Fibroblast of mammary gland (primary cell): Measurements from ENCODE around the gene CLK3.

Experiments used
- DNase-seq: peaks from one replicate; pipeline ENCODE4 v3.0.0-alpha.2; 2010; ENCODE audit warnings: low read depth
- H3K4me3 ChIP-seq: 2 replicates; pipeline ENCODE4 v1.5.1; 2011; ENCODE audit warnings: low read depth, mild to moderate bottlenecking, low read length, moderate library complexity; ENCODE audit not compliant: control insufficient read depth
- CTCF ChIP-seq: conservative IDR thresholded peaks from 2 replicates; pipeline ENCODE4 v1.5.1; 2011; ENCODE audit warnings: low read depth, low read length, inconsistent platforms; ENCODE audit not compliant: control insufficient read depth, insufficient read depth

The CLK3 gene

DNA sequence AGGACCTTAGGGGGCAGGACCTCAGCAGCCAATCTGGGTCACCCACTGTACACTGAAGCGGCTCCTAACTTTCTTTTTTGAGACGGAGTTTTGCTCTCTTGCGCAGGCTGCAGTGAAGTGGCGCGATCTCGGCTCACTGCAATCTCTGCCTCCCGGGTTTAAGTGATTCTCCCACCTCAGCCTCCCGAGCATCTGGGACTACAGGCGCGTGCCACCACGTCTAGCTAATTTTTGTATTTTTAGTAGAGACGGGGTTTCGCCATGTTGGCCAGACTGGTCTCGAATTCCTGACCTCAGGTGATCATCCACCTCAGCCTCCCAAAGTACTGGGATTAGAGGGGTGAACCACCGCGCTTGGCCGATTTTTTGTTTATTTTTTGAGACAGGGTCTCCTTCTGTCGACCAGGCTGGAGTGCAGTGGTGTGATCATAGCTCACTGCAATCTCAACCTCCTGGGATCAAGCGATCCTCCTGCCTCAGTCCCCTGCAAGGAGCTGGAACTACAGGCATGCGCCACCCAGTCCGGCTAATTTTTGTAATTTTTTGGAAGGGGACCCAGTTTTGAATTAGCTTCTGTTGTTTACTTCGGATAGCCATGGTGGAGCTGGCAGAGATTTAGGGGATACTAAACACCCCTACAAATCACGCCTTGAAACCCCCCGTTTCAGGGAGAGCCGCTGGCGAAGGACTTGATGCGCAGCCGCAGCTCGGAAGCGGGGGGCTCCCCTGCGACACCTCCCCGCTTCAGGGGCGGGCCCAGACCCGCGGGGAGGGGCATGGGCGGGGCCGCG, 1.5 kb upstream of the CLK3 start:
- H3K4me3 ChIP-seq, result peak overlapping the region; percentile 94
- DNase-seq, result no peak
- TF ChIP-seq CTCF, result no peak

- TF ChIP-seq CTCF, result no peak
- H3K4me3 ChIP-seq, result peak overlapping the region; percentile 94
- DNase-seq, result peak; percentile 54
Measured at GRCh38 chr15:74614744-74615507, 710 bp upstream of the CLK3 start.

DNA sequence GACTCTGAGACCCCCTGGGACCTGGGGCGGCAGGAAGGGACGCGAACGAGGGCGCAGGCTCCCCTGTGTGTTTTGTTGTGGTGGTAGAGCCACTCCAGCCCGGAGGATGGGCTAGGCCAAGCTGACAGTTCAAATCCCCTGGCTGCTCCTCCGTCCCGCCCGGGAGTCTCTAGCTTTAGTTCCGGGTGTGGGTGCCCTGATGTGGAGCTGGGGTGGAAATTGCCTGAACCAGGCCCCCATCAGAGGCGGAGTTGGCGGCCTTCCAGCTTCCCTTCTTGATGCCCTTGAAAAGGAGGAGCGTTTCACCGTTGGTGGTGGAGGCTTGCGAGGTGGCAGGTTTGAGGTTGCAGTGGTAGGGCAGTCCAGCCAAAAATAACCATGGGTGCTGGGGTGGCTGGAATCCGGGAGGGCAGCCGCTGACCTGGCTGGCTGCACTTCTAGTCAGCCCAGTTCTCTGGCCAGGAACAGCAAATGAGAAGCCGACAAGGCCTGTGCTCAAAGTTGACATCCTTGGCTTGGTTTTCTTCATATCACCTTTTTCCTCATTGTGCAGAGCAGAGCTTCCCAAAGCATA, 817 bp downstream of the CLK3 start:
- TF ChIP-seq CTCF, result no peak
- peak; percentile 63 for DNase-seq
- H3K4me3 ChIP-seq, result peak overlapping the region; percentile 94

DNA sequence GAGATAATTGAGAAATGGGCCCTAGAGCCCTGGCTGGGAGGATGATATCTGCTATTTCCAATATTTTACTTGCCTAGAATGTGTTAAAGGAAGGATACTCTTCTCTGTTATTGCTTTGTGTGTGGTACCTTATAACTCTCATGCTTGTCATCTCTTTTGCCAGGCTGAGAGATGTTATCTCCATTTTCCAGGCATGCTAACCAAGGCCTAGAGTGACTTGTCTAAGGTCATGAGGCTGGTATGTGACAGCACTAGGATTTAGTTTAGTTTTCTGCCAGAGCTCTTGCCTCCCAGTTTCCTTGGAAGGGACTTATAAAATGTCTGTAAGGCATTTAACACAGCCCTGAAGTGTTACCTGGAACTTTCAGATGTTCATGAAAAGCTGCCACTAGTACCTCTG, 1.4 kb downstream of the CLK3 start:
- no peak for TF ChIP-seq CTCF
- H3K4me3 ChIP-seq, result peak overlapping the region; percentile 94
- DNase-seq, result no peak

GRCh38 chr15:74618841-74619596, 3.4 kb downstream of the CLK3 start:
- H3K4me3 ChIP-seq, result no peak overlapping the region
- no peak for TF ChIP-seq CTCF
- no peak for DNase-seq

GRCh38 chr15:74619916-74620635, 4.4 kb downstream of the CLK3 start:
- DNase-seq, result no peak
- H3K4me3 ChIP-seq, result no peak overlapping the region
- TF ChIP-seq CTCF, result no peak
